H1 (cell line): Measurements from ENCODE around the gene CEMIP2. TPM values are rescaled to one million over a fixed set of nuclear protein-coding genes. Genes with fewer than 3 reads are reported as not detected.

ENCODE experiments used
- CTCF ChIA-PET: fragments of 300-600 bp; sonication (Branson Sonifier 250); formaldehyde crosslinking; loops from one replicate; lab custom pipeline; 2021; ENCODE audit not compliant: partially characterized antibody; lab: Charles Lee
- POLR2A ChIA-PET: fragments of 300-600 bp; sonication (Branson Sonifier 250); formaldehyde crosslinking; loops from one replicate; lab custom pipeline; 2021; ENCODE audit warnings: inconsistent platforms; ENCODE audit not compliant: partially characterized antibody; lab: Charles Lee
- DNase-seq, 2 experiments: peaks; one replicate each; pipeline versions ENCODE4 v3.0.0 to v3.0.0-alpha.2; 2010 to 2022; ENCODE audit warnings: low spot score in 2 of 2, low read depth in 1 of 2, mixed read lengths in 1 of 2
- FAIRE-seq: peaks from 2 replicates; lab custom pipeline; 2011; peaks lifted over from hg19 to GRCh38; lab: Jason Lieb, UNC
- H2AFZ ChIP-seq: 2 replicates; pipeline ENCODE4 v1.8.1; 2012; ENCODE audit warnings: low read length, inconsistent platforms
- H2AK5ac ChIP-seq: 2 replicates; pipeline ENCODE4 v1.6.1; 2013; ENCODE audit warnings: low read depth, low read length
- H2BK120ac ChIP-seq: replicated peaks from 2 replicates; pipeline ENCODE3; 2013; ENCODE audit warnings: low read depth, low read length, inconsistent platforms
- H2BK12ac ChIP-seq: 2 replicates; pipeline ENCODE4 v1.6.1; 2013; ENCODE audit warnings: low read depth, low read length
- H2BK15ac ChIP-seq: 2 replicates; pipeline ENCODE4 v1.6.1; 2013; ENCODE audit warnings: low read length
- H2BK20ac ChIP-seq: 2 replicates; pipeline ENCODE4 v1.6.1; 2013; ENCODE audit warnings: low read length
- H2BK5ac ChIP-seq: 2 replicates; pipeline ENCODE4 v1.6.1; 2013; ENCODE audit warnings: low read depth, low read length
- H3K14ac ChIP-seq: 2 replicates; pipeline ENCODE4 v1.6.1; 2013; ENCODE audit warnings: inconsistent platforms; ENCODE audit not compliant: insufficient read length
- H3K18ac ChIP-seq: 2 replicates; pipeline ENCODE4 v1.6.1; 2013; ENCODE audit warnings: low read length; ENCODE audit errors: extremely low read depth
- H3K23ac ChIP-seq: 2 replicates; pipeline ENCODE4 v1.6.1; 2013; ENCODE audit warnings: inconsistent platforms; ENCODE audit not compliant: insufficient read length
- H3K23me2 ChIP-seq: 2 replicates; pipeline ENCODE4 v1.6.1; 2013; ENCODE audit warnings: low read depth, low read length
- H3K27ac ChIP-seq: 2 replicates; pipeline ENCODE4 v1.6.1; 2011; ENCODE audit warnings: low read depth, low read length, inconsistent platforms
- H3K27me3 ChIP-seq, 4 experiments: replicated peaks in 1 of 4; 1 replicate in 1 of 4; 2 replicates in 3 of 4; pipeline versions ENCODE4 v1.6.1 to v1.8.1; 2011 to 2013; ENCODE audit warnings: low read length in 3 of 4, mild to moderate bottlenecking in 3 of 4, inconsistent platforms in 2 of 4, mixed read lengths in 2 of 4, moderate library complexity in 1 of 4; ENCODE audit not compliant: control insufficient read depth in 3 of 4, insufficient read depth in 3 of 4; ENCODE audit errors: extremely low read depth in 1 of 4
- H3K36me3 ChIP-seq, 4 experiments: 2 replicates each; pipeline versions ENCODE4 v1.6.1 to v1.8.1; 2011 to 2013; ENCODE audit warnings: mild to moderate bottlenecking in 4 of 4, low read length in 3 of 4, moderate library complexity in 2 of 4, control low read depth in 1 of 4, inconsistent platforms in 1 of 4; ENCODE audit not compliant: insufficient read depth in 4 of 4, control insufficient read depth in 2 of 4
- H3K4ac ChIP-seq: replicated peaks from 2 replicates; pipeline ENCODE3; 2013; ENCODE audit warnings: low read length, low read depth, mixed read lengths, inconsistent platforms; ENCODE audit not compliant: insufficient read length
- H3K4me1 ChIP-seq, 4 experiments: replicated peaks in 1 of 4; 1 replicate in 1 of 4; 2 replicates in 3 of 4; pipeline versions ENCODE4 v1.6.1 to v1.8.1; 2011 to 2013; ENCODE audit warnings: low read length in 3 of 4, inconsistent platforms in 2 of 4, mixed read lengths in 1 of 4; ENCODE audit not compliant: insufficient read depth in 4 of 4, control insufficient read depth in 3 of 4
- H3K4me2 ChIP-seq, 2 experiments: 2 replicates each; pipeline versions ENCODE4 v1.6.1 to v1.8.1; 2011 to 2013; ENCODE audit warnings: low read depth in 2 of 2, low read length in 2 of 2, control low read depth in 1 of 2, inconsistent platforms in 1 of 2, mild to moderate bottlenecking in 1 of 2; ENCODE audit not compliant: insufficient read depth in 1 of 2
- H3K4me3 ChIP-seq, 4 experiments: fragments of 200-600, 300-600 bp in 1 of 4; sonication (generic), shearing (Covaris generic), sonication (Bioruptor Twin) in 1 of 4; 2 replicates each; pipeline versions ENCODE4 v1.5.1 to v1.8.1; 2011 to 2016; ENCODE audit warnings: low read length in 4 of 4, low read depth in 3 of 4, control low read depth in 2 of 4, inconsistent platforms in 2 of 4, mild to moderate bottlenecking in 2 of 4, mixed read lengths in 1 of 4, moderate library complexity in 1 of 4; ENCODE audit not compliant: insufficient read depth in 2 of 4; ENCODE audit errors: extremely low read depth in 1 of 4
- H3K56ac ChIP-seq: replicated peaks from 2 replicates; pipeline ENCODE3; 2013; ENCODE audit warnings: low read depth, mild to moderate bottlenecking, mixed read lengths, low read length, inconsistent platforms; ENCODE audit not compliant: insufficient read length
- H3K79me1 ChIP-seq: 2 replicates; pipeline ENCODE4 v1.6.1; 2013; ENCODE audit warnings: low read depth, low read length, control low read depth
- H3K79me2 ChIP-seq, 2 experiments: 2 replicates each; pipeline versions ENCODE4 v1.6.1 to v1.8.1; 2012 to 2013; ENCODE audit warnings: low read length in 2 of 2, mild to moderate bottlenecking in 2 of 2, inconsistent platforms in 1 of 2; ENCODE audit not compliant: insufficient read depth in 2 of 2, control insufficient read depth in 1 of 2
- H3K9ac ChIP-seq, 4 experiments: replicated peaks in 1 of 4; 1 replicate in 1 of 4; 2 replicates in 3 of 4; pipeline versions ENCODE4 v1.6.1 to v1.8.1; 2011 to 2013; ENCODE audit warnings: low read depth in 3 of 4, low read length in 3 of 4, control low read depth in 2 of 4, mild to moderate bottlenecking in 2 of 4, moderate library complexity in 2 of 4, inconsistent platforms in 1 of 4; ENCODE audit errors: extremely low read depth in 1 of 4
- H3K9me3 ChIP-seq, 2 experiments: 2 replicates each; pipeline versions ENCODE4 v1.6.1 to v1.8.1; 2012 to 2013; ENCODE audit warnings: mild to moderate bottlenecking in 2 of 2, moderate library complexity in 2 of 2, control low read depth in 1 of 2, inconsistent platforms in 1 of 2, low read depth in 1 of 2, low read length in 1 of 2, mixed read lengths in 1 of 2; ENCODE audit not compliant: insufficient read depth in 2 of 2
- H4K20me1 ChIP-seq, 2 experiments: replicated peaks in 1 of 2; 2 replicates each; pipeline versions ENCODE3 to v1.8.1; 2011 to 2013; ENCODE audit warnings: inconsistent platforms in 2 of 2, low read length in 2 of 2, mild to moderate bottlenecking in 1 of 2; ENCODE audit not compliant: insufficient read depth in 2 of 2, control insufficient read depth in 1 of 2
- H4K5ac ChIP-seq: 2 replicates; pipeline ENCODE4 v1.6.1; 2013; ENCODE audit warnings: low read length, low read depth, mixed read lengths, inconsistent platforms; ENCODE audit not compliant: insufficient read length
- H4K8ac ChIP-seq: 2 replicates; pipeline ENCODE4 v1.8.0; 2013; ENCODE audit warnings: mild to moderate bottlenecking, moderate library complexity, low read length, inconsistent platforms; ENCODE audit not compliant: insufficient read depth; ENCODE audit errors: extremely low read depth
- H4K91ac ChIP-seq: replicated peaks from 2 replicates; pipeline ENCODE3; 2013; ENCODE audit warnings: low read length, mixed read lengths, inconsistent platforms; ENCODE audit not compliant: insufficient read length
- FOSL1 ChIP-seq: IDR thresholded peaks from 2 replicates; pipeline ENCODE4 v1.6.1; 2011; ENCODE audit warnings: mild to moderate bottlenecking, low read depth, low read length, moderate library complexity; ENCODE audit not compliant: insufficient read depth
- JUN ChIP-seq: IDR thresholded peaks from 2 replicates; pipeline ENCODE4 v1.6.1; 2011; ENCODE audit warnings: low read depth, mild to moderate bottlenecking, improper control_type of control experiment, low read length
- JUND ChIP-seq: IDR thresholded peaks from 2 replicates; pipeline ENCODE4 v1.6.1; 2011; ENCODE audit warnings: mild to moderate bottlenecking, improper control_type of control experiment, low read length
- PHF8 ChIP-seq: fragments of 200-600 bp; sonication (generic); conservative IDR thresholded peaks from 2 replicates; pipeline ENCODE4 v1.7.1; 2012; ENCODE audit warnings: low read depth, mild to moderate bottlenecking, inconsistent platforms, low read length, moderate library complexity
- SP1 ChIP-seq: IDR thresholded peaks from 2 replicates; pipeline ENCODE4 v1.6.1; 2011; ENCODE audit warnings: low read depth, low read length
- SRF ChIP-seq: IDR thresholded peaks from 2 replicates; pipeline ENCODE4 v1.6.1; 2011; ENCODE audit warnings: mild to moderate bottlenecking, low read depth, low read length, moderate library complexity
- WGBS, 2 experiments: shearing (Covaris generic) in 1 of 2; methylation state at CpG; one replicate each; pipeline versions ENCODE4 v1.1.6 to v1.1.7; 2013 to 2015; ENCODE audit warnings: low lambda C conversion rate in 2 of 2, mixed read lengths in 2 of 2, inconsistent platforms in 1 of 2, low coverage in 1 of 2, missing lambda C conversion rate in 1 of 2; ENCODE audit not compliant: insufficient replicate concordance in 2 of 2, insufficient coverage in 1 of 2, insufficient read length in 1 of 2; ENCODE audit errors: extremely low coverage in 1 of 2, missing lambda C conversion rate in 1 of 2; 5-methylcytosine and 5-hydroxymethylcytosine counted together
- polyA plus RNA-seq, 7 experiments: library from polyadenylated mRNA; depleted of rRNA in 3 of 7; stranded (reverse) in 5 of 7; unstranded in 2 of 7; fragments of >200 nt in 5 of 7; fragments of 200-250 nt in 2 of 7; gene quantifications; 1 replicate in 5 of 7; 2 replicates in 1 of 7; 4 replicates in 1 of 7; pipeline versions ENCODE4 v1.2.1 to v1.2.3, GENCODE V29; 2011 to 2013; ENCODE audit warnings: missing spikeins in 2 of 7, mixed read lengths in 2 of 7
- total RNA-seq: library from RNA; stranded (reverse); fragmentation: NEBNext Ultra II Directional; extraction: Animal tissue kit (Norgen Biotek cat#: 25700); gene quantifications from 2 replicates; pipeline ENCODE4 v1.2.1, GENCODE V29; 2021
- TF ChIP-seq, protein P1 (sequence below): IDR thresholded peaks from 2 replicates; pipeline ENCODE4 v1.6.1; 2011; ENCODE audit warnings: low read depth, mild to moderate bottlenecking, low read length; ENCODE audit not compliant: insufficient read depth

CEMIP2 gene
- total and polyA plus RNA-seq, 2 of the 8 experiments (the other 6 are each of a cell fraction or from before 2014, with no cell fraction given): 25.2 to 52.1 TPM

DNA sequence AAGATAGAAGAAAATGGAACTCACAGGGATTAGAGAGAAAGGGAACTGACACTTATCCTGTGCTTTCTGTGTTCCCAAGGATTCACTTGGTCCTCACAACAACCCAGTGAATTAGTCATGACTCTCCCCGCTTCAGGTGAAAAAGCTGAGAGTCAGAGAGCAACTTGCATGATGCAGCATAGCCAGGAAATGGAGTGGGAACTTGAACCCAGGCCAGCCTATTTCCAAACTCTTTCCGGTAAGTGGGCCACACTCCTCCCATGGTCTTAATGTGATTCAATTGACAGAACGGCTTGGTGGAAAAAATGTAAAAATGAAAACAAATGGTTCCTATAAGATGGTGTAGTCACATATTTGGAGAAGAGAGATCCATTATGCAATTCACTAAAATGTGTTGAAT, 45.9 kb upstream of the CEMIP2 start:
- no peak overlapping the region for H2AK5ac ChIP-seq
- no peak overlapping the region for H3K18ac ChIP-seq
- no peaks in the 10 kb centered on the region for H3K36me3 ChIP-seq
- H3K4me1 ChIP-seq: peaks cover 0 to 2% (median 0%) of the 10 kb centered on the region in 4 experiments; a peak in 1 of 7 replicates
- H3K14ac ChIP-seq: no peak overlapping the region
- H3K4me3 ChIP-seq: no peak overlapping the region
- no peak overlapping the region for H3K4ac ChIP-seq
- no peaks in the 10 kb centered on the region for H3K79me2 ChIP-seq
- DNase-seq (peak in 1 of 2 experiments; percentile 8), FAIRE-seq (peak; percentile 7)
- no peak overlapping the region for H4K8ac ChIP-seq
- no peak overlapping the region for H3K23ac ChIP-seq
- H2BK20ac ChIP-seq: no peak overlapping the region
- WGBS, 2 experiments: 91% methylated on average over 3 of the region's 3 CpGs; no CpG with 5 or more reads in 1 of the 2 experiments
- no peak overlapping the region for H3K9ac ChIP-seq
- H3K27me3 ChIP-seq: no peaks in the 10 kb centered on the region
- no peak overlapping the region for H3K27ac ChIP-seq
- no peaks in the 10 kb centered on the region for H3K79me1 ChIP-seq
- H3K4me2 ChIP-seq: no peak overlapping the region
- H4K5ac ChIP-seq: no peak overlapping the region
- H2BK120ac ChIP-seq: no peak overlapping the region
- CTCF ChIA-PET: interaction anchor here (0.9 to 1.5 kb wide), 3 partner anchors 10 to 212 kb away, joined by 3 to 5 read pairs (median 3); no protein-coding TSS in a partner anchor
- H2BK5ac ChIP-seq: no peak overlapping the region
- H4K20me1 ChIP-seq: no peaks in the 10 kb centered on the region
- H2AFZ ChIP-seq: no peak overlapping the region
- H3K23me2 ChIP-seq: no peaks in the 10 kb centered on the region
- H2BK12ac ChIP-seq: no peak overlapping the region
- no peaks in the 10 kb centered on the region for H3K9me3 ChIP-seq
- POLR2A ChIA-PET: no interaction called here
- H4K91ac ChIP-seq: no peak overlapping the region
- H3K56ac ChIP-seq: no peak overlapping the region
- H2BK15ac ChIP-seq: no peak overlapping the region
- TF ChIP-seq SRF (no peak), FOSL1 (no peak), JUN (no peak), JUND (no peak), SP1 (no peak), PHF8 (no peak)
- TF ChIP-seq, protein P1, sequence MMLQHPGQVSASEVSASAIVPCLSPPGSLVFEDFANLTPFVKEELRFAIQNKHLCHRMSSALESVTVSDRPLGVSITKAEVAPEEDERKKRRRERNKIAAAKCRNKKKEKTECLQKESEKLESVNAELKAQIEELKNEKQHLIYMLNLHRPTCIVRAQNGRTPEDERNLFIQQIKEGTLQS: no peak
